ENCODE results near the gene NEK8. TPM values are rescaled to one million over a fixed set of nuclear protein-coding genes. Genes with fewer than 3 reads are reported as not detected.

NEK8 gene
- total and polyA plus RNA-seq, 9 of the 15 experiments (the other 6 are each of a cell fraction or from before 2014, with no cell fraction given): 0.98 to 16.6 (median 4.6) TPM

GRCh38 chr17:28711723-28712031, 16.9 kb upstream of the NEK8 start, which contains the start of gene PROCA1 (continued):
- TF ChIP-seq ZBTB43 (CRISPR knock-in tag; IDR thresholded peaks at IDR 0.05) (no peak), E2F8 (IDR thresholded peaks at IDR 0.05; ENCODE audit: low read depth, partially characterized antibody) (no peak), ZBTB1 (CRISPR knock-in tag; IDR thresholded peaks at IDR 0.05; ENCODE audit: borderline replicate concordance, low read depth) (0 out of 2 replicates have a peak, but pooled peaks have one; percentile 68), ATF1 (CRISPR knock-in tag; IDR thresholded peaks at IDR 0.05) (no peak), ATF1 (tag; IDR thresholded peaks at IDR 0.05) (peak; percentile 65), TFAP4 (CRISPR knock-in tag; IDR thresholded peaks at IDR 0.05; ENCODE audit: borderline replicate concordance) (peak; percentile 90), ZFP91 (CRISPR knock-in tag; IDR thresholded peaks at IDR 0.05) (no peak), TAL1 (IDR thresholded peaks at IDR 0.05) (peak; percentile 42; the same call in 1 of the 2 replicates), HLTF (IDR thresholded peaks at IDR 0.05) (peak; percentile 15; the same call in 1 of the 2 replicates), ZNF740 (CRISPR knock-in tag; IDR thresholded peaks at IDR 0.05) (no peak), ZNF740 (tag; IDR thresholded peaks at IDR 0.05) (no peak), ZNF3 (CRISPR knock-in tag; IDR thresholded peaks at IDR 0.05) (no peak), ZNF146 (CRISPR knock-in tag; IDR thresholded peaks at IDR 0.05; ENCODE audit: unreplicated experiment) (peak; percentile 41), JUN (IDR thresholded peaks at IDR 0.05; ENCODE audit: borderline replicate concordance, low read depth, low read length) (no peak), JUN (CRISPR knock-in tag; IDR thresholded peaks at IDR 0.05; ENCODE audit: borderline replicate concordance) (0 out of 2 replicates have a peak, but pooled peaks have one; percentile 2), TRIM25 (IDR thresholded peaks at IDR 0.05; ENCODE audit: borderline replicate concordance) (no peak), MIER1 (IDR thresholded peaks at IDR 0.05; ENCODE audit: low read depth) (0 out of 2 replicates have a peak, but pooled peaks have one; percentile 22), ZNF699 (CRISPR knock-in tag; IDR thresholded peaks at IDR 0.05; ENCODE audit: insufficient replicate concordance) (no peak), MAX (CRISPR knock-in tag; IDR thresholded peaks at IDR 0.05) (peak; percentile 47), L3MBTL2 (IDR thresholded peaks at IDR 0.05) (peak; percentile 68)

Measured in K562 (cell line).